ENCODE measurements around the gene POLR2J.

The POLR2J gene

DNA sequence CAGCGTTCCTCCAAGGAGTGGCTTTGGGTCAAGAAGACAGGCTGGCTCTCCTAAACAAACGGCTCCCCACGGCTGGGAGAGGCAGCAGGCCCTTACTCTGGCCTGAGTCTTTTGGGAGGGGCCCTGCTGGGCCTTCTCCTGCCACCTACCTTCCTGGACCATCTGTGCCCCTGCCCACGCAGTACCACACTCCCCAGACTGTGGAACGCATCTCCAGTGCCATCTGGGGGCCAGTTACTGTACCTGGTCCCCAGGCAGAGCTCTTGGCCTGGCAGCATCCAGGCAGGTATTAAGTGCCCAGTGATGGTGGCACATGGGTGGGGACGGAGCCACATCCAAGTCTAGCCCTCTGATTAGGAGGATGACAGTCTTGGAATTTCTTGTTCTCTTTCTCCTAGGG is 28.5 kb downstream of the POLR2J start:
- H3K4me2 ChIP-seq (ENCODE audit: low read length) = peak overlapping the region; percentile 2; the same call in 1 of the 2 replicates
- no peak overlapping the region for H3K9ac ChIP-seq (ENCODE audit: low read length)
- H3K4me3 ChIP-seq (ENCODE audit: low read length) = no peak overlapping the region
- TF ChIP-seq, protein P1, sequence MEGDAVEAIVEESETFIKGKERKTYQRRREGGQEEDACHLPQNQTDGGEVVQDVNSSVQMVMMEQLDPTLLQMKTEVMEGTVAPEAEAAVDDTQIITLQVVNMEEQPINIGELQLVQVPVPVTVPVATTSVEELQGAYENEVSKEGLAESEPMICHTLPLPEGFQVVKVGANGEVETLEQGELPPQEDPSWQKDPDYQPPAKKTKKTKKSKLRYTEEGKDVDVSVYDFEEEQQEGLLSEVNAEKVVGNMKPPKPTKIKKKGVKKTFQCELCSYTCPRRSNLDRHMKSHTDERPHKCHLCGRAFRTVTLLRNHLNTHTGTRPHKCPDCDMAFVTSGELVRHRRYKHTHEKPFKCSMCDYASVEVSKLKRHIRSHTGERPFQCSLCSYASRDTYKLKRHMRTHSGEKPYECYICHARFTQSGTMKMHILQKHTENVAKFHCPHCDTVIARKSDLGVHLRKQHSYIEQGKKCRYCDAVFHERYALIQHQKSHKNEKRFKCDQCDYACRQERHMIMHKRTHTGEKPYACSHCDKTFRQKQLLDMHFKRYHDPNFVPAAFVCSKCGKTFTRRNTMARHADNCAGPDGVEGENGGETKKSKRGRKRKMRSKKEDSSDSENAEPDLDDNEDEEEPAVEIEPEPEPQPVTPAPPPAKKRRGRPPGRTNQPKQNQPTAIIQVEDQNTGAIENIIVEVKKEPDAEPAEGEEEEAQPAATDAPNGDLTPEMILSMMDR (IDR thresholded peaks at IDR 0.05; ENCODE audit: low read depth, low read length) = peak; percentile 86
- TF ChIP-seq EZH2phosphoT487 (IDR thresholded peaks at IDR 0.05; ENCODE audit: low read depth) = no peak
- H2AFZ ChIP-seq (ENCODE audit: low read depth, low read length) = no peak overlapping the region
- no peaks in the 10 kb centered on the region for H3K79me2 ChIP-seq (ENCODE audit: low read length)
- peaks cover 22% of the 10 kb centered on the region for H3K4me1 ChIP-seq (ENCODE audit: low read length)
- no peaks in the 10 kb centered on the region for H3K27me3 ChIP-seq (ENCODE audit: low read depth, low read length)
- H4K20me1 ChIP-seq (ENCODE audit: insufficient read depth, low read length) = no peaks in the 10 kb centered on the region
- no peaks in the 10 kb centered on the region for H3K9me3 ChIP-seq (ENCODE audit: insufficient read depth, low read length)
- H3K27ac ChIP-seq (ENCODE audit: low read length) = no peak overlapping the region
- peaks cover 23% of the 10 kb centered on the region for H3K36me3 ChIP-seq (replicated peaks; ENCODE audit: low read depth, low read length)

DNA sequence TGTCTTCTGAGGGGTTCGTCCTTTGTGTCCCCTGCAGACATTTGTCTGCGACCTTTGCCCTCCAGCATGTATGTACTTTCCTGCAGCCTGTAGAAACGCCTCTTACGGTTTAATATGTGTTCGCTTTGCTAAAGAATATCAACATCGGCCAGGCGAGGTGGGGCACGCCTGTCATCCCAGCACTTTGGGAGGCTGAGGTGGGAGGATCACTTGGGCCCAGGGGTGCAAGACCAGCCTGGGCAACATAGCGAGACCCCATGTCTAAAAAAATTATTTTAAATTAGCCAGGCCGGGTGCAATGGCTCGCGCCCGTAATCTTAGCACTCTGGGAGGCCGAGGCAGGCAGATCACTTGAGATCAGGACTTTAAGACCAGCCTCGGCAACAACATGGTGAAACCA is 29.6 kb downstream of the POLR2J start:
- Histone ChIP-seq H3K9me3 (ENCODE audit: insufficient read depth, low read length) (no peaks in the 10 kb centered on the region), H3K4me2 (ENCODE audit: low read length) (no peak overlapping the region), H3K4me3 (ENCODE audit: low read length) (no peak overlapping the region), H3K27ac (ENCODE audit: low read length) (no peak overlapping the region), H3K36me3 (replicated peaks; ENCODE audit: low read depth, low read length) (peaks cover 27% of the 10 kb centered on the region), H3K4me1 (ENCODE audit: low read length) (peaks cover 31% of the 10 kb centered on the region), H3K79me2 (ENCODE audit: low read length) (no peaks in the 10 kb centered on the region), H2AFZ (ENCODE audit: low read depth, low read length) (no peak overlapping the region), H4K20me1 (ENCODE audit: insufficient read depth, low read length) (no peaks in the 10 kb centered on the region), H3K9ac (ENCODE audit: low read length) (no peak overlapping the region), H3K27me3 (ENCODE audit: low read depth, low read length) (no peaks in the 10 kb centered on the region)
- TF ChIP-seq, protein P1 (IDR thresholded peaks at IDR 0.05; ENCODE audit: low read depth, low read length) = no peak
- no peak for TF ChIP-seq EZH2phosphoT487 (IDR thresholded peaks at IDR 0.05; ENCODE audit: low read depth)

DNA sequence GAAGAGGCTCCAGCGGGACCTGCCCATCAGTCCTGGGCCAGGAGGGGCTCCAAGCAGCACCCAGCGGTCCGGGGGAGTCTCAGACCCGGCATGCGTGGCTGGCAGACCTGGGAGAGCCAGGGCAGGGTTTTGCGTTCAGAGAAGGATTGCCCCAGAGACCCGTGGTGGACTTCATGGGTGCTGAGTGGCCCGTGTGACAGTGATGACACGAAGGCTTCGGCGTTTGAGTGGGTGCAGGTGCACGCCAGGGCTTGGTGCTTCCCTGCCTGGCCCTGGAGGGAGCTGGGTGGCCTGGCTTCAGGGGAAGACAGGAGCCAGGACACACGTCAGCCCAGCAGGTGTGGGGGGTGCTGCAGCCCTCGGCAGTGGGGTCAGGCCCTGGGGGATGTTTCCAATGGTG is 31.4 kb downstream of the POLR2J start:
- Histone ChIP-seq H3K27me3 (ENCODE audit: low read depth, low read length) (no peaks in the 10 kb centered on the region), H3K9me3 (ENCODE audit: insufficient read depth, low read length) (no peaks in the 10 kb centered on the region), H3K9ac (ENCODE audit: low read length) (no peak overlapping the region), H3K27ac (ENCODE audit: low read length) (no peak overlapping the region), H3K4me2 (ENCODE audit: low read length) (no peak overlapping the region), H3K4me1 (ENCODE audit: low read length) (peaks cover 35% of the 10 kb centered on the region), H2AFZ (ENCODE audit: low read depth, low read length) (no peak overlapping the region), H3K36me3 (replicated peaks; ENCODE audit: low read depth, low read length) (peaks cover 33% of the 10 kb centered on the region), H3K79me2 (ENCODE audit: low read length) (peaks cover 2% of the 10 kb centered on the region; the same call in 1 of the 2 replicates), H3K4me3 (ENCODE audit: low read length) (no peak overlapping the region), H4K20me1 (ENCODE audit: insufficient read depth, low read length) (no peaks in the 10 kb centered on the region)
- no peak for TF ChIP-seq EZH2phosphoT487 (IDR thresholded peaks at IDR 0.05; ENCODE audit: low read depth)
- TF ChIP-seq, protein P1 (IDR thresholded peaks at IDR 0.05; ENCODE audit: low read depth, low read length) = no peak

DNA sequence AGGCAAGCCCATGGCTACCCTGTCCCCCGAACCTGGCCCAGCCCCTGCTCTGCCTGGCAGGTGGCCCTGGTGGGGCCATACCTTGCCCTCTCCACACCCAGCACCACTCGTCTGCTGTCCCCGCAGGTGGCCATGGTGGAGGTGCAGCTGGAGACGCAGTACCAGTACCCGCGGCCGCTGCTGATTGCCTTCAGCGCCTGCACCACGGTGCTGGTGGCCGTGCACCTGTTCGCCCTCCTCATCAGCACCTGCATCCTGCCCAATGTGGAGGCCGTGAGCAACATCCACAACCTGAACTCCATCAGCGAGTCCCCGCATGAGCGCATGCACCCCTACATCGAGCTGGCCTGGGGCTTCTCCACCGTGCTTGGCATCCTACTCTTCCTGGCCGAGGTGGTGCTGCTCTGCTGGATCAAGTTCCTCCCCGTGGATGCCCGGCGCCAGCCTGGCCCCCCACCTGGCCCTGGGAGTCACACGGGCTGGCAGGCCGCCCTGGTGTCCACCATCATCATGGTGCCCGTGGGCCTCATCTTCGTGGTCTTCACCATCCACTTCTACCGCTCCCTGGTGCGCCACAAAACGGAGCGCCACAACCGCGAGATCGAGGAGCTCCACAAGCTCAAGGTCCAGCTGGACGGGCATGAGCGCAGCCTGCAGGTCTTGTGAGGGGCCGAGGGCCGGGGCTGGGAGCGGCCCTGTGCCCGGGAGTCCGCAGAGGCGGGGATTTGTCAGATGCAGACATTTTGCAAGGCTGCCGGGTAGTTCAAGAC is 32.1 kb downstream of the POLR2J start:
- H3K9ac ChIP-seq (ENCODE audit: low read length) = no peak overlapping the region

More for the DNA sequence above, 32.1 kb downstream of the POLR2J start:
- Histone ChIP-seq H3K4me3 (ENCODE audit: low read length) (no peak overlapping the region), H3K79me2 (ENCODE audit: low read length) (peaks cover 2% of the 10 kb centered on the region; the same call in 1 of the 2 replicates), H3K27ac (ENCODE audit: low read length) (no peak overlapping the region), H3K4me1 (ENCODE audit: low read length) (peaks cover 39% of the 10 kb centered on the region), H4K20me1 (ENCODE audit: insufficient read depth, low read length) (no peaks in the 10 kb centered on the region), H3K36me3 (replicated peaks; ENCODE audit: low read depth, low read length) (peaks cover 36% of the 10 kb centered on the region), H3K27me3 (ENCODE audit: low read depth, low read length) (no peaks in the 10 kb centered on the region), H2AFZ (ENCODE audit: low read depth, low read length) (no peak overlapping the region), H3K4me2 (ENCODE audit: low read length) (no peak overlapping the region), H3K9me3 (ENCODE audit: insufficient read depth, low read length) (peaks cover 3% of the 10 kb centered on the region; the same call in 1 of the 2 replicates)
- TF ChIP-seq, protein P1 (IDR thresholded peaks at IDR 0.05; ENCODE audit: low read depth, low read length) = no peak
- no peak for TF ChIP-seq EZH2phosphoT487 (IDR thresholded peaks at IDR 0.05; ENCODE audit: low read depth)
